H9 (cell line): Measurements from ENCODE around the gene ATPAF1. TPM values are rescaled to one million over a fixed set of nuclear protein-coding genes. Genes with fewer than 3 reads are reported as not detected.

Experiments used
- DNase-seq: peaks from one replicate; pipeline ENCODE4 v3.0.0-alpha.2; 2017
- H2AFZ ChIP-seq: one replicate; pipeline ENCODE4 v1.6.1; 2013; ENCODE audit warnings: mild to moderate bottlenecking, low read length, control low read depth, moderate library complexity
- H2AK5ac ChIP-seq: 2 replicates; pipeline ENCODE4 v1.6.1; 2013; ENCODE audit warnings: low read length, control low read depth, mixed read lengths; ENCODE audit not compliant: insufficient read length
- H2BK120ac ChIP-seq: one replicate; pipeline ENCODE4 v1.6.1; 2013; ENCODE audit warnings: low read depth, mild to moderate bottlenecking, low read length, control low read depth, inconsistent platforms; ENCODE audit not compliant: poor library complexity, severe bottlenecking
- H2BK12ac ChIP-seq: 2 replicates; pipeline ENCODE4 v1.6.1; 2013; ENCODE audit warnings: low read length, control low read depth, mixed read lengths, low read depth; ENCODE audit not compliant: insufficient read length
- H2BK15ac ChIP-seq: 2 replicates; pipeline ENCODE4 v1.6.1; 2013; ENCODE audit warnings: low read depth, low read length, control low read depth
- H2BK20ac ChIP-seq: one replicate; pipeline ENCODE4 v1.6.1; 2013; ENCODE audit warnings: low read depth, mild to moderate bottlenecking, low read length, control low read depth, inconsistent platforms; ENCODE audit not compliant: poor library complexity, severe bottlenecking
- H2BK5ac ChIP-seq: 2 replicates; pipeline ENCODE4 v1.6.1; 2013; ENCODE audit warnings: low read length, control low read depth, mixed read lengths; ENCODE audit not compliant: insufficient read length
- H3K14ac ChIP-seq: 2 replicates; pipeline ENCODE4 v1.6.1; 2013; ENCODE audit warnings: low read length, control low read depth; ENCODE audit not compliant: insufficient read depth
- H3K18ac ChIP-seq: 2 replicates; pipeline ENCODE4 v1.6.1; 2013; ENCODE audit warnings: low read depth, mild to moderate bottlenecking, mixed read lengths, low read length, control low read depth; ENCODE audit not compliant: insufficient read length
- H3K23ac ChIP-seq: 2 replicates; pipeline ENCODE4 v1.6.1; 2013; ENCODE audit warnings: low read length, control low read depth, mixed read lengths, low read depth; ENCODE audit not compliant: insufficient read length
- H3K23me2 ChIP-seq: 2 replicates; pipeline ENCODE4 v1.6.1; 2013; ENCODE audit warnings: low read depth, mild to moderate bottlenecking, mixed read lengths, low read length, control low read depth; ENCODE audit not compliant: insufficient read length, poor library complexity, severe bottlenecking
- H3K27ac ChIP-seq: 2 replicates; pipeline ENCODE4 v1.5.1; 2013; ENCODE audit warnings: low read length, control low read depth, mixed read lengths, low read depth; ENCODE audit not compliant: insufficient read length
- H3K27me3 ChIP-seq: 2 replicates; pipeline ENCODE4 v1.6.1; 2013; ENCODE audit warnings: low read length, control low read depth, inconsistent platforms; ENCODE audit not compliant: insufficient read depth
- H3K4ac ChIP-seq: 2 replicates; pipeline ENCODE4 v1.6.1; 2013; ENCODE audit warnings: low read depth, mild to moderate bottlenecking, control low read depth, inconsistent platforms, low read length, moderate library complexity
- H3K4me1 ChIP-seq: 2 replicates; pipeline ENCODE4 v1.6.1; 2013; ENCODE audit warnings: low read length, control low read depth, inconsistent platforms; ENCODE audit not compliant: insufficient read depth
- H3K4me2 ChIP-seq: 2 replicates; pipeline ENCODE4 v1.6.1; 2013; ENCODE audit warnings: low read length, control low read depth, mixed read lengths; ENCODE audit not compliant: insufficient read length, insufficient read depth
- H3K56ac ChIP-seq: 2 replicates; pipeline ENCODE4 v1.6.1; 2013; ENCODE audit warnings: low read depth, mild to moderate bottlenecking, mixed read lengths, low read length, control low read depth; ENCODE audit not compliant: insufficient read length
- H3K79me1 ChIP-seq: 2 replicates; pipeline ENCODE4 v1.6.1; 2013; ENCODE audit warnings: low read depth, mild to moderate bottlenecking, moderate library complexity, low read length, control low read depth, inconsistent platforms; ENCODE audit not compliant: insufficient read depth, poor library complexity, severe bottlenecking
- H3K79me2 ChIP-seq: 2 replicates; pipeline ENCODE4 v1.6.1; 2013; ENCODE audit warnings: low read length, control low read depth, inconsistent platforms; ENCODE audit not compliant: insufficient read depth
- H3K9ac ChIP-seq: 2 replicates; pipeline ENCODE4 v1.6.1; 2013; ENCODE audit warnings: low read length, control low read depth, mixed read lengths; ENCODE audit not compliant: insufficient read length; ENCODE audit errors: extremely low read depth
- H3K9me3 ChIP-seq: one replicate; pipeline ENCODE4 v1.6.1; 2013; ENCODE audit warnings: low read depth, low read length, inconsistent platforms; ENCODE audit not compliant: control insufficient read depth
- H3T11ph ChIP-seq: one replicate; pipeline ENCODE4 v1.6.1; 2013; ENCODE audit warnings: mild to moderate bottlenecking, low read length, control low read depth, inconsistent platforms
- H4K20me1 ChIP-seq: one replicate; pipeline ENCODE4 v1.6.1; 2013; ENCODE audit not compliant: control insufficient read depth, insufficient read length, insufficient read depth
- H4K5ac ChIP-seq: 2 replicates; pipeline ENCODE4 v1.6.1; 2013; ENCODE audit warnings: low read depth, mild to moderate bottlenecking, mixed read lengths, low read length, control low read depth; ENCODE audit not compliant: insufficient read length
- H4K8ac ChIP-seq: replicated peaks from 2 replicates; pipeline ENCODE4 v1.6.1; 2013; ENCODE audit warnings: low read length, control low read depth, mixed read lengths, low read depth; ENCODE audit not compliant: insufficient read length
- H4K91ac ChIP-seq: 2 replicates; pipeline ENCODE4 v1.6.1; 2013; ENCODE audit warnings: low read depth, mild to moderate bottlenecking, moderate library complexity, mixed read lengths, low read length, control low read depth; ENCODE audit not compliant: insufficient read length
- H3K27ac Mint-ChIP-seq, 3 experiments: 2 replicates in 2 of 3; 3 replicates in 1 of 3; pipeline ENCODE4 v1.8.0; 2020 to 2021; ENCODE audit warnings: mixed read lengths in 3 of 3, mild to moderate bottlenecking in 1 of 3, moderate library complexity in 1 of 3
- H3K27me3 Mint-ChIP-seq: 2 replicates; pipeline ENCODE4 v1.8.0; 2021; ENCODE audit warnings: low read depth, mild to moderate bottlenecking, moderate library complexity, mixed read lengths
- H3K36me3 Mint-ChIP-seq, 3 experiments: 2 replicates in 2 of 3; 3 replicates in 1 of 3; pipeline ENCODE4 v1.8.0; 2020 to 2021; ENCODE audit warnings: low read depth in 3 of 3, mixed read lengths in 3 of 3; ENCODE audit not compliant: insufficient read depth in 1 of 3
- H3K4me1 Mint-ChIP-seq, 2 experiments: 2 replicates each; pipeline ENCODE4 v1.8.0; 2020; ENCODE audit warnings: mixed read lengths in 2 of 2
- H3K4me3 Mint-ChIP-seq, 2 experiments: 2 replicates in 1 of 2; 3 replicates in 1 of 2; pipeline ENCODE4 v1.8.0; 2020 to 2021; ENCODE audit warnings: mild to moderate bottlenecking in 2 of 2, mixed read lengths in 2 of 2, moderate library complexity in 1 of 2
- H3K9me3 Mint-ChIP-seq, 2 experiments: 2 replicates in 1 of 2; 3 replicates in 1 of 2; pipeline ENCODE4 v1.8.0; 2020; ENCODE audit warnings: mild to moderate bottlenecking in 2 of 2, mixed read lengths in 2 of 2, moderate library complexity in 1 of 2
- WGBS: extraction: QIAGEN DNeasy Blood & Tissue Kit; methylation state at CpG from one replicate; pipeline ENCODE4 v1.1.7; 2013; ENCODE audit warnings: missing lambda C conversion rate, low lambda C conversion rate, mixed read lengths; ENCODE audit not compliant: insufficient read length; ENCODE audit errors: extremely low coverage; 5-methylcytosine and 5-hydroxymethylcytosine counted together
- total RNA-seq: library from RNA; stranded (reverse); gene quantifications from 2 replicates; pipeline ENCODE4 v1.2.1, GENCODE V29; 2021
- TF ChIP-seq, protein P1 (sequence below): fragments of 200-600 bp; sonication (generic); conservative IDR thresholded peaks from 3 replicates; pipeline ENCODE4 v1.8.0; 2021; ENCODE audit warnings: antibody characterized with exemption, mild to moderate bottlenecking

The ATPAF1 gene
- total RNA-seq, 1 experiment from 2014 or later = 57.3 TPM

DNA sequence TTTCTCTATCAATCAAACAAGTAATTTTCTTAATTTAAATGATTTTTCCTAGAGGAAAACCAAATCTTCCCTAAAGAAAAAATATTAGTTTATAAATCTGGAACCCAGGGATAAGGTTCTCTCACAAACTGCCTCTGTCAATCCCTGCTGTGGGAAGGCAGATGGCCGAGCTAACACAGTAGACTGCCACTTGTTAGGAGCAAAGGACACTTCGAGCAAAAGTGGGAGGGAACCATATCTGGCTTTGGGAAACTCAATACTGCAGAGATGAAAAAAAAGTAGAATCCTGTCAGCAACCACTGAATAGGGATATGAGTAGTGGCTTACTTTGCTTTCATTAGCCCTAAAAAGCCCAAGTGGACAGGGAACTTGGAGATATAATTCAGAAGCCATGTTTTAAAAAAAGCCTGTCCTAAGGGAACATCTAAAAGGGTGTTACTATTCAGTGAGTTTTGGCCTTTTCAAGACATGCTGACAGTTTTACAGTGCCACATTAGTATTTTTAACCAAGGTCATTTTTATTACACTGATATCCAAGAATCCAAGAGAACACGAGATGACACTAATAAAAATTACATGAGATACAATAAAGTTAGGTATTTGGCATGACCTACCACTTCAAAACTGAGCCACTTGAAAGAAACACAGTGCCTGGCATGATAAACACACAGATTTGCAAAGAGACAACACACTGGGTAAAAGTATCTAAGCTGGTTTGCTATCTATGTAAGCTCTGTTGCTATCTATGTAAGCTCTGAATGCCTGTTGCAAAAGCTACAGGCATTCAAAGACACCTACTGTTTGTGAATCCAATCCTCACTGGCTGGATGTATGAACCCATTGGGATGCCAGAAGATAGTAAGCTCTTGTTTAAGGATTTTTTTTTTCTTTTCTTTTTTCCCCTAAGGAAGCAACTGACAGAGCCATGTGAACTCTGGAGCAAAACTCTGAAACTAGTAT, 24.9 kb upstream of the ATPAF1 start:
- Histone ChIP-seq H3K27me3 (no peaks in the 10 kb centered on the region), H2BK15ac (no peak overlapping the region), H3K9me3 (no peaks in the 10 kb centered on the region), H3K4me1 (no peaks in the 10 kb centered on the region), H3K14ac (no peak overlapping the region), H3K27ac (no peak overlapping the region), H3K18ac (no peak overlapping the region), H3T11ph (no peak overlapping the region), H3K4ac (no peak overlapping the region), H4K5ac (no peak overlapping the region), H4K20me1 (no peaks in the 10 kb centered on the region), H3K56ac (no peak overlapping the region), H2AK5ac (no peak overlapping the region), H4K8ac (no peak overlapping the region), H3K79me2 (no peaks in the 10 kb centered on the region), H3K9ac (no peak overlapping the region), H3K23me2 (no peaks in the 10 kb centered on the region), H2BK120ac (no peak overlapping the region), H3K4me2 (no peak overlapping the region), H2AFZ (no peak overlapping the region), H3K23ac (no peak overlapping the region), H2BK12ac (no peak overlapping the region), H3K79me1 (no peaks in the 10 kb centered on the region), H2BK20ac (no peak overlapping the region), H4K91ac (no peak overlapping the region), H2BK5ac (no peak overlapping the region)
- Mint-ChIP-seq H3K9me3 (no peaks in the 10 kb centered on the region), H3K36me3 (peaks cover 13 to 58% (median 50%) of the 10 kb centered on the region in 3 experiments; a peak in 6 of 7 replicates), H3K27ac (no peak overlapping the region), H3K4me1 (no peaks in the 10 kb centered on the region), H3K4me3 (no peak overlapping the region), H3K27me3 (no peaks in the 10 kb centered on the region)
- no peak for DNase-seq
- TF ChIP-seq, protein P1, sequence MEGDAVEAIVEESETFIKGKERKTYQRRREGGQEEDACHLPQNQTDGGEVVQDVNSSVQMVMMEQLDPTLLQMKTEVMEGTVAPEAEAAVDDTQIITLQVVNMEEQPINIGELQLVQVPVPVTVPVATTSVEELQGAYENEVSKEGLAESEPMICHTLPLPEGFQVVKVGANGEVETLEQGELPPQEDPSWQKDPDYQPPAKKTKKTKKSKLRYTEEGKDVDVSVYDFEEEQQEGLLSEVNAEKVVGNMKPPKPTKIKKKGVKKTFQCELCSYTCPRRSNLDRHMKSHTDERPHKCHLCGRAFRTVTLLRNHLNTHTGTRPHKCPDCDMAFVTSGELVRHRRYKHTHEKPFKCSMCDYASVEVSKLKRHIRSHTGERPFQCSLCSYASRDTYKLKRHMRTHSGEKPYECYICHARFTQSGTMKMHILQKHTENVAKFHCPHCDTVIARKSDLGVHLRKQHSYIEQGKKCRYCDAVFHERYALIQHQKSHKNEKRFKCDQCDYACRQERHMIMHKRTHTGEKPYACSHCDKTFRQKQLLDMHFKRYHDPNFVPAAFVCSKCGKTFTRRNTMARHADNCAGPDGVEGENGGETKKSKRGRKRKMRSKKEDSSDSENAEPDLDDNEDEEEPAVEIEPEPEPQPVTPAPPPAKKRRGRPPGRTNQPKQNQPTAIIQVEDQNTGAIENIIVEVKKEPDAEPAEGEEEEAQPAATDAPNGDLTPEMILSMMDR = no peak
- no CpG with 5 or more reads among the region's 3 CpGs for WGBS
